Fibroblast of villous mesenchyme (primary cell): Measurements from ENCODE around the gene ADAMTS17. TPM values are rescaled to one million over a fixed set of nuclear protein-coding genes. Genes with fewer than 3 reads are reported as not detected.
"Not testable (repeated sequence)": the region's sequence is repeated elsewhere in the genome, so short reads cannot be mapped to it uniquely, and the experiment has no call there.

ENCODE experiments used
- DNase-seq: peaks from one replicate; pipeline ENCODE4 v3.0.0-alpha.2; 2010; ENCODE audit warnings: low read depth
- H3K4me3 ChIP-seq: 2 replicates; pipeline ENCODE4 v1.5.1; 2011; ENCODE audit warnings: low read depth, mild to moderate bottlenecking, low read length
- total RNA-seq: library from RNA; depleted of rRNA; stranded (reverse); fragments of >200 nt; gene quantifications from 2 replicates; pipeline ENCODE4 v1.2.3, GENCODE V29; 2012
- TF ChIP-seq, protein P1 (sequence below): IDR thresholded peaks from 2 replicates; pipeline ENCODE4 v1.5.1; 2012; ENCODE audit warnings: low read depth, mild to moderate bottlenecking, low read length; ENCODE audit not compliant: insufficient read depth

Gene ADAMTS17
- total RNA-seq, 1 donor = under 0.01 TPM

DNA sequence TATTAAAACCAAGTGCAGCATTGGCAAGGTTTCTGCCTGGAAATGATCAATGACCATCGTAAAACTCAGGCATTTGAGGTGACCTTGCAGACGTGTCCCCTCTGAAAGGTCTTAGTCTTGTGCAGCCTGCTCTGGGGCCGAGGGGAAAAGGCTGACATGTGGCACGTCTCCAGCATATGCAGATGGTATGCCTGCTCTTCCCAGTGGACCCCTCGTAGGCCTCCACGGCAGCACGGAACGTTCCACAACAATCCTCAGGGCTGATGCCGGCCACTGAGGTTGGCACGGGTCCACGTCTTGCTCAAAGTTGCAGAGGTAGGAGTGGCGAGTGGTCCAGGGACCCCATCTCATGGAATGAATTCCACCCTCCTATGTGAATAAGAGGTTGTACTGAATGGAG, 361.0 kb downstream of the ADAMTS17 start:
- TF ChIP-seq, protein P1, sequence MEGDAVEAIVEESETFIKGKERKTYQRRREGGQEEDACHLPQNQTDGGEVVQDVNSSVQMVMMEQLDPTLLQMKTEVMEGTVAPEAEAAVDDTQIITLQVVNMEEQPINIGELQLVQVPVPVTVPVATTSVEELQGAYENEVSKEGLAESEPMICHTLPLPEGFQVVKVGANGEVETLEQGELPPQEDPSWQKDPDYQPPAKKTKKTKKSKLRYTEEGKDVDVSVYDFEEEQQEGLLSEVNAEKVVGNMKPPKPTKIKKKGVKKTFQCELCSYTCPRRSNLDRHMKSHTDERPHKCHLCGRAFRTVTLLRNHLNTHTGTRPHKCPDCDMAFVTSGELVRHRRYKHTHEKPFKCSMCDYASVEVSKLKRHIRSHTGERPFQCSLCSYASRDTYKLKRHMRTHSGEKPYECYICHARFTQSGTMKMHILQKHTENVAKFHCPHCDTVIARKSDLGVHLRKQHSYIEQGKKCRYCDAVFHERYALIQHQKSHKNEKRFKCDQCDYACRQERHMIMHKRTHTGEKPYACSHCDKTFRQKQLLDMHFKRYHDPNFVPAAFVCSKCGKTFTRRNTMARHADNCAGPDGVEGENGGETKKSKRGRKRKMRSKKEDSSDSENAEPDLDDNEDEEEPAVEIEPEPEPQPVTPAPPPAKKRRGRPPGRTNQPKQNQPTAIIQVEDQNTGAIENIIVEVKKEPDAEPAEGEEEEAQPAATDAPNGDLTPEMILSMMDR = no peak
- no peak overlapping the region for H3K4me3 ChIP-seq
- DNase-seq = no peak

DNA sequence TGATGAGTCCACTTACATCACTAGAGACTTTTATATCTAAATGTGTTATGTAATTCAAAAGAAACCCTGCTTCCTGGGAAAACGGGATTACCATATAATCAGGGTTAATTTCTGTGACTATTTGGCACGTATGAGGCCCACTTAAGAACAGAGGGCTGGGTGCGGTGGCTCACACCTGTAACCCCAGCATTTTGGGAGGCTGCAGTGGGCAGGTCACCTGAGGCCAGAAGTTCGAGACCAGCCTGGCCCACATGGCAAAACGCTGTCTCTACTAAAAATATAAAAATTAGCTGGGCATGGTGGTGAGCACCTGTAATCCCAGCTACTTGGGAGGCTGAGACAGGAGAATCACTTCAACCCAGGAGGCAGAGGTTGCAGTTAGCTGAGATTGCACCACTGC, 361.9 kb downstream of the ADAMTS17 start:
- H3K4me3 ChIP-seq = not testable (repeated sequence)

GRCh38 chr15:99979371-99979770, 362.4 kb downstream of the ADAMTS17 start:
- no peak for DNase-seq
- H3K4me3 ChIP-seq = no peak overlapping the region
- TF ChIP-seq, protein P1 = no peak

More for the DNA sequence above, 361.9 kb downstream of the ADAMTS17 start:
- DNase-seq = not testable (repeated sequence)

- DNase-seq = no peak
- H3K4me3 ChIP-seq = no peak overlapping the region
- TF ChIP-seq, protein P1 = no peak
These were observed 363.3 kb downstream of the ADAMTS17 start for GRCh38 chr15:99978426-99978825.

DNA sequence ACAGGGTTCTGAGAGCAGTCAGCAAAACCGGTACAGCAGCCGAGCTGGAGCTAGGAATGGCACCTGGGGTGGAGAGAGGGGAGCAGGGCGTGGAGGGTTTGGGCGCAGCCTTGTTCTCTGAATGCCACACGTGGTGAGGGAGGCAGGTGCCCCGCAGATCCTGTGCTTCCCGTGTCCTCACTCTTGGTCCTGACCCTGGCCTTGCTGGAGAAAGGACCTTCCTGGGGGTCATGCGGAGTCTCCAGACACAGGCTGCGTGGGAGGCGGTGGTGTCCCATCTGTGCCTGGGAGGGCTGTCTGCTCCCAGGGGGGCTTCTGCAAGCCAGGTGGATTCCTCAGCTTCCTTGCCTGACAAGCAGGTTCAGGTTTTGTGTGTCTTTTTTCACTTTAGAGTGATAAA, 363.8 kb downstream of the ADAMTS17 start:
- TF ChIP-seq, protein P1 = no peak
- no peak for DNase-seq
- no peak overlapping the region for H3K4me3 ChIP-seq

DNA sequence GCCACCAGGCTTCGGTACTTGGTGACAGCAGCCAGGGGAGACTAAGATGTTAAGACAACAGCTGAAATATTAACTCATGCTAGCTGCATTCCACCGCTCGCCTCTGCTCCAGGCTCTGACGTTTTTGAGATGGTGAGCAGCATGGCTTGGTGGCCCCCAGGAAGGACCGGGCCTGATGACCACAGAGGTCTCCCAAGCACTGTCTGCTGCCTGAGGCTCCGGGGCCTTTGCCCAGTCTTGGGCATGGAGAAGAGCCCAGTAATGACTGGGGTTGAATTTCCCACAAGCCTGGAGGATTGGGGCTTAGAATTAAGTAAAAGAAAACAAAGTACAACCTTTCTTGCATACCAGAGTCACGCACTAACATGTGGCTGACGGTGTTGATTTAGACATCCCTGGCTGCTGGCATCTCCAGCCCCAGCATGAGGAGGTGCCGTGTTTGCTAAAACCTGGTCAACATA, 364.9 kb downstream of the ADAMTS17 start:
- peak; percentile 57 for DNase-seq
- TF ChIP-seq, protein P1 = no peak

DNA sequence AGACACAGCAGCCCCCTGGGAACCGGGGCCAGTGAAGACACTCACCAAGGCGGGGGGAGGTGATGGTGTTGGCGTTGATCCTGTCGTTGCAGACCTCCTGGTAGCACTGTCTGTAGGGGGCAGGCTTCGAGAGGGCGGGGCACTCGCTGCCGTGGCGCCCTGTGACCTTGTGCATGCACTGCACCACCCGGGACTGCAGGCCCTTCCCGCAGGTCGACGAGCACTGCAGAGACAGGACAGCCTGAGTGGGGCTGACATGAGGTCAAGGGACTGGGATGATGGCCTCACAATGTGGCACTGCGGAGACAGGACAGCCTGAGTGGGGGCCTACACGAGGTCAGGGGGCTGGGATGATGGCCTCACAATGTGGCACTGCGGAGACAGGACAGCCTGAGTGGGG, 365.8 kb downstream of the ADAMTS17 start:
- DNase-seq = no peak
- no peak overlapping the region for H3K4me3 ChIP-seq
- TF ChIP-seq, protein P1 = no peak

More for the DNA sequence above, 364.9 kb downstream of the ADAMTS17 start:
- no peak overlapping the region for H3K4me3 ChIP-seq

- no peak overlapping the region for H3K4me3 ChIP-seq
- TF ChIP-seq, protein P1 = no peak
- no peak for DNase-seq
These were observed 367.5 kb downstream of the ADAMTS17 start for GRCh38 chr15:99974246-99974645.
